ENCODE measurements around the gene TRIM2. TPM values are rescaled to one million over a fixed set of nuclear protein-coding genes. Genes with fewer than 3 reads are reported as not detected.

TRIM2 gene
- total RNA-seq, 1 donor from 2014 or later, result 83.1 TPM

DNA sequence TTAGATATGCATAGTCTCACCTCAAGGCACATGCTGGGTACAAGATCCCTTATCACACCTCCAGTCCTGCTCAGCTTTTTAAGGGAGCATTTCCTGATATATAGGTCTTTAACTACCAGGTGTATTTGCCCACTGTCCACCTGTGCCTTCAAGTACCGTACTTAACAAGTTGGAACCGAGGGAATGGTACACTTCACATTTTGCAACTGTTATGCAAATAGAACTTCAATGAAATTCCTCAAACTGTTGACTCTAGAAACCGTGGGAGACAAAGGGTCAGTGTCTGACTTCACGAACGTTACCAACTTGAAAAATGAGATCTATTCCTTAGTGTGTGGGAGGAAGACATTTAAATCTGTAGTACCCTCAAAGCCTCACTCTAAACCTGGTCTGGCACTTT lies 5.2 kb downstream of the TRIM2 start:
- H3K36me3 Mint-ChIP-seq, result no peaks in the 10 kb centered on the region
- TF ChIP-seq, protein P1, sequence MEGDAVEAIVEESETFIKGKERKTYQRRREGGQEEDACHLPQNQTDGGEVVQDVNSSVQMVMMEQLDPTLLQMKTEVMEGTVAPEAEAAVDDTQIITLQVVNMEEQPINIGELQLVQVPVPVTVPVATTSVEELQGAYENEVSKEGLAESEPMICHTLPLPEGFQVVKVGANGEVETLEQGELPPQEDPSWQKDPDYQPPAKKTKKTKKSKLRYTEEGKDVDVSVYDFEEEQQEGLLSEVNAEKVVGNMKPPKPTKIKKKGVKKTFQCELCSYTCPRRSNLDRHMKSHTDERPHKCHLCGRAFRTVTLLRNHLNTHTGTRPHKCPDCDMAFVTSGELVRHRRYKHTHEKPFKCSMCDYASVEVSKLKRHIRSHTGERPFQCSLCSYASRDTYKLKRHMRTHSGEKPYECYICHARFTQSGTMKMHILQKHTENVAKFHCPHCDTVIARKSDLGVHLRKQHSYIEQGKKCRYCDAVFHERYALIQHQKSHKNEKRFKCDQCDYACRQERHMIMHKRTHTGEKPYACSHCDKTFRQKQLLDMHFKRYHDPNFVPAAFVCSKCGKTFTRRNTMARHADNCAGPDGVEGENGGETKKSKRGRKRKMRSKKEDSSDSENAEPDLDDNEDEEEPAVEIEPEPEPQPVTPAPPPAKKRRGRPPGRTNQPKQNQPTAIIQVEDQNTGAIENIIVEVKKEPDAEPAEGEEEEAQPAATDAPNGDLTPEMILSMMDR (conservative IDR thresholded peaks at IDR 0.05), result no peak
- H3K4me1 Mint-ChIP-seq (ENCODE audit: unreplicated experiment), result peaks cover 39% of the 10 kb centered on the region
- no peaks in the 10 kb centered on the region for H3K9me3 Mint-ChIP-seq
- no peak overlapping the region for H3K27ac Mint-ChIP-seq
- no peaks in the 10 kb centered on the region for H3K27me3 Mint-ChIP-seq
- DNase-seq (ENCODE audit: extremely low spot score, unreplicated experiment), result no peak
- peak overlapping the region; percentile 29 for H3K4me3 Mint-ChIP-seq

DNA sequence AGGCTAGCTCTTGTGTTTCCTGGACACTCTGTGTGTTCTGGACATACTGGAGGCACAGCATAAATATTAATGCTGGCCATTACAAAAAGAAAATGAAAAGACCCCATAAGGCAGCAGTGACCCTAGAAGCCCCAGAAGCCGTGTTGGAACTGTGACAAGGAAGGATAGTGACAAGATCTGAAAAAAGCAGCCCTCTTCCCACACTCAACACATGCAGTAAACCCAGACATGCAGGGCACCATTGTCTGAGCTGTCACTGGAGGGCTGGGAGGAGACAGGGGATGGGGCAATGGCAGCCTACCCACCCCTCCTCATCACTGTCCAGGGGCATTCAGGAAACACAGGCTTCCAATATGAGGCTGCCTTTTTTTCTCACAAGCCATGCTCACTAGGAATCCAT lies 6.5 kb downstream of the TRIM2 start:
- Mint-ChIP-seq H3K9me3 (no peaks in the 10 kb centered on the region), H3K4me3 (no peak overlapping the region), H3K27ac (no peak overlapping the region), H3K4me1 (ENCODE audit: unreplicated experiment) (peaks cover 37% of the 10 kb centered on the region), H3K27me3 (no peaks in the 10 kb centered on the region), H3K36me3 (no peaks in the 10 kb centered on the region)
- DNase-seq (ENCODE audit: extremely low spot score, unreplicated experiment), result no peak
- TF ChIP-seq, protein P1 (conservative IDR thresholded peaks at IDR 0.05), result no peak

DNA sequence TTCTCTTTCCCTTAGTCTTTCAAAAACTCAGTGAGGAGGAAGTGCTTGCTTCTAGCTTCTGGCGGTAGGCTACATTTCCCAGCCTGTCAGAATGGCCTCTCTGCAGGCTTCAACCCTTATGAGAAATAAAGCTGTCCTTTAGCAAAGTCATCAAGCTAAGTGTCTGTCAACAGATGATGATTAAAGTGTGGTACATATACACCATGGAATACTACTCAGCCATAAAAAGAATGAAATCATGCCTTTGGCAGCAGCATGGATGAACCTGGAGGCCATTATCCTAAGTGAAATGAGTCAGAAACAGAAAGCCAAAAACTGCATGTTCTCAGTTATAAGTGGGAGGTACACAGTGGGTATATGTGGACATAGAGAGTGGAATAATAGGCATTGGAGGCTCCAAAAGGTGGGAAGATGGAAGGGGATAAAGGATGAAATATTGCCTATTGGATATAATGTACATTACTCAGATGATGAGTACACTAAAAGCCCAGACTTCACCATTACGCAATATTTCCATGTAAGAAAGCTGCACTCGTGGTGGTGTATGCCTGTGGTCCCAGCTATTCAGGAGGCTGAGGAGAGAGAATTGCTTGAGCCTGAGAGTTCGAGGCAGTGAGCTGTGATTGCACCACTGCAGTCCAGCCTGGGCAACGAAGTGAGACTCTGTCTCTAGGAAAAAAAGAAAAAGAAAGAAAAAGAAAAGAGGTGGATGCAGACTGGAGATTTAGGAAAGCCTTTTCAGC lies 7.9 kb downstream of the TRIM2 start:
- H3K9me3 Mint-ChIP-seq, result no peaks in the 10 kb centered on the region
- DNase-seq (ENCODE audit: extremely low spot score, unreplicated experiment), result no peak
- H3K36me3 Mint-ChIP-seq, result no peaks in the 10 kb centered on the region
- peaks cover 38% of the 10 kb centered on the region for H3K4me1 Mint-ChIP-seq (ENCODE audit: unreplicated experiment)
- no peaks in the 10 kb centered on the region for H3K27me3 Mint-ChIP-seq
- TF ChIP-seq, protein P1 (conservative IDR thresholded peaks at IDR 0.05), result no peak
- H3K27ac Mint-ChIP-seq, result no peak overlapping the region
- H3K4me3 Mint-ChIP-seq, result no peak overlapping the region

DNA sequence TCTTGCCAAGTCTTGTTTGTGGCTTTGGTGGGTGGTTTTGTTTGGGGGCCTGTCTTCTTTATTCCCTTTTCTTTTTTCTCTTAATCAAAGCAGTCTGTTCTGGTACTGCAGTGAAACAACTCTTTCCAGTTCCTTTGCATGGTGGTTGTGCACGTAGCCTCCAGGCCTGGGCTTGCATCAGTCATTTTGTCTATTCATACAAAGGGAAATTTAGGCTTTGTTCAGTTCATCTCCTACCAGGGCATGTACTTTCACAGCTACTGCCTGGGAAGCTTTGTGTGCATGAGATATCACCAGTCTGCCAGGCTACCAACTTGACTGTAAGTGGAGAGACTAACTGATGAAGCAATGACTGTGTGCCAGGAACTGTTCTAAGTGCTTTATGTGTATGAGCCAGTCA lies 8.5 kb downstream of the TRIM2 start:
- H3K4me1 Mint-ChIP-seq (ENCODE audit: unreplicated experiment), result peaks cover 36% of the 10 kb centered on the region
- H3K4me3 Mint-ChIP-seq, result no peak overlapping the region
- H3K9me3 Mint-ChIP-seq, result no peaks in the 10 kb centered on the region
- H3K27me3 Mint-ChIP-seq, result no peaks in the 10 kb centered on the region
- no peaks in the 10 kb centered on the region for H3K36me3 Mint-ChIP-seq
- TF ChIP-seq, protein P1 (conservative IDR thresholded peaks at IDR 0.05), result no peak
- H3K27ac Mint-ChIP-seq, result no peak overlapping the region
- DNase-seq (ENCODE audit: extremely low spot score, unreplicated experiment), result no peak

DNA sequence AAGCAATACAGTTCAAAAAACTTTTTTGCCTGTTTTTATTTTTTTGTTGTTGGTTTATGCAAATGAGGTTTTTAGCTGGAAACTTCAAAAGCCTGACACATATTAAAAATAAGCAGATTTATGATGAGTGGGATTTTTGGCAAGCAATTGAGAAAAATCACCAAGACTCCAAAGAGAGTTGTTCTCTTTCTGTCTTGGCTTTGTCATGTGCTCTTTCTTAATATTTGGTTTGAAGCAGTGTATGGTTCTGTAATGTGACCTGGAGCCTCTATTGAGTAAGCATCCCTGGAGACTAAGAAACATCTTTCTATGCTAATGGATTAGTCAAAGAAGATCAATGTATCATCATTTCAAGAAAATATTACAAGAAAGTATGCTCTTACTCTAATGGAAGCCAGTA lies 11.7 kb downstream of the TRIM2 start:
- Mint-ChIP-seq H3K4me3 (no peak overlapping the region), H3K9me3 (no peaks in the 10 kb centered on the region), H3K36me3 (no peaks in the 10 kb centered on the region), H3K4me1 (ENCODE audit: unreplicated experiment) (peaks cover 42% of the 10 kb centered on the region), H3K27ac (peak overlapping the region; percentile 8), H3K27me3 (no peaks in the 10 kb centered on the region)
- TF ChIP-seq, protein P1 (conservative IDR thresholded peaks at IDR 0.05), result no peak
- DNase-seq (ENCODE audit: extremely low spot score, unreplicated experiment), result no peak
